ENCODE measurements around the gene MAFG. TPM values are rescaled to one million over a fixed set of nuclear protein-coding genes. Genes with fewer than 3 reads are reported as not detected.
A peak's percentile ranks its signal among the peaks of the same experiment; 100 is the strongest.

MAFG gene
- total and polyA plus RNA-seq, 2 of the 13 experiments (the other 11 are each of a cell fraction or from before 2014, with no cell fraction given), result 14.5 to 20.0 TPM

DNA sequence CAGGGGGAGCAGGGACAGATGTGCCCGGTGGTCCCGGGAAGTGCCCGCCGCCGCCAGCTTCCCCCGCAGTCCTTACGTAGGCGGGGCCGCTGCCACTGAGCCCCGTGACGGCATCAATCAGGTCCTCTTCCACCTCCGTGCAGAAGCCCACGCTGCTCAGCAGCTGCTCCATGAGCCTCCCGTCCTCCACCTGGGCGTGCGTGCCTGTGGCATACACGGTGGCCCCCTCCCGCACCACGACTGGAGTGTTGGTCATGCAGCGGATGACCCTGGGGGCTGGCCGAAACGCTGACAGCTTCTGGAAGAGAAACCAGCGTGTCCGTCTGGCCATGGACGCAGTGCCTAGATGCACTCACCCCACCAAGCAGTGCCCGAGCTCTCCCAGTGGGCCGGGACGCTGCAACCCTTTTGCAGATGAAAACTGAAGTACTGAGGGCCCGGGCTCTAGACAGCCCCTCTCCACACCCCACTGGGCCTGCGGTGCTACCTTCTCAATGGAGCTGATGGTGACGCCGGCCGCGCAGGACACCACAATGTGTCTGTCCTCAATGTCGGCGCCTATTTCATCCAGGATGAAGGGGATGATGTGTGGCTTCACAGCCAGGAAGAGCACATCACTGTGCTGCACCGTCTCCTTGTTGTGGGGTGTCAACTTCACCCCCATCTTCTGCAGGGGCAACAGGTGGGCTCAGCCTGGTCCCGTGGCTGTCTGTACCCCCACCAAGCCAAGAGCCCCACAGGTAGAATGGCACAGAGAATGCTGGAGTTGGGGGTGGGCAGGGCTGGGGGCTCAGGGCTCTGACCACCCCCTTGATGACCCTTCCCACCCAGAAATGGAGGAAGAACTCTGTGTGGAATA, 7.5 kb upstream of the MAFG start (continued):
- TF ChIP-seq, protein P1, sequence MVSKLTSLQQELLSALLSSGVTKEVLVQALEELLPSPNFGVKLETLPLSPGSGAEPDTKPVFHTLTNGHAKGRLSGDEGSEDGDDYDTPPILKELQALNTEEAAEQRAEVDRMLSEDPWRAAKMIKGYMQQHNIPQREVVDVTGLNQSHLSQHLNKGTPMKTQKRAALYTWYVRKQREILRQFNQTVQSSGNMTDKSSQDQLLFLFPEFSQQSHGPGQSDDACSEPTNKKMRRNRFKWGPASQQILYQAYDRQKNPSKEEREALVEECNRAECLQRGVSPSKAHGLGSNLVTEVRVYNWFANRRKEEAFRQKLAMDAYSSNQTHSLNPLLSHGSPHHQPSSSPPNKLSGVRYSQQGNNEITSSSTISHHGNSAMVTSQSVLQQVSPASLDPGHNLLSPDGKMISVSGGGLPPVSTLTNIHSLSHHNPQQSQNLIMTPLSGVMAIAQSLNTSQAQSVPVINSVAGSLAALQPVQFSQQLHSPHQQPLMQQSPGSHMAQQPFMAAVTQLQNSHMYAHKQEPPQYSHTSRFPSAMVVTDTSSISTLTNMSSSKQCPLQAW (CRISPR knock-in tag; IDR thresholded peaks at IDR 0.05), result no peak
- TF ChIP-seq NFKB2 (CRISPR knock-in tag; IDR thresholded peaks at IDR 0.05; ENCODE audit: borderline replicate concordance) (no peak), ZNF326 (CRISPR knock-in tag; IDR thresholded peaks at IDR 0.05; ENCODE audit: borderline replicate concordance) (peak; percentile 26; the same call in 1 of the 2 replicates), SIN3B (IDR thresholded peaks at IDR 0.05; ENCODE audit: low read length) (no peak), ZNF850 (CRISPR knock-in tag; conservative IDR thresholded peaks at IDR 0.05) (no peak), ZNF782 (CRISPR knock-in tag; IDR thresholded peaks at IDR 0.05; ENCODE audit: borderline replicate concordance) (no peak), TSC22D2 (CRISPR knock-in tag; IDR thresholded peaks at IDR 0.05; ENCODE audit: borderline replicate concordance) (no peak), MEIS1 (CRISPR knock-in tag; IDR thresholded peaks at IDR 0.05; ENCODE audit: borderline replicate concordance) (no peak), ZNF615 (CRISPR knock-in tag; IDR thresholded peaks at IDR 0.05; ENCODE audit: borderline replicate concordance) (no peak), ZNF773 (CRISPR knock-in tag; IDR thresholded peaks at IDR 0.05; ENCODE audit: borderline replicate concordance) (no peak), NR2F1 (CRISPR knock-in tag; IDR thresholded peaks at IDR 0.05) (no peak), BRD4 (CRISPR knock-in tag; IDR thresholded peaks at IDR 0.05) (peak; percentile 67; the same call in 1 of the 2 replicates)
- TF ChIP-seq, protein P2, sequence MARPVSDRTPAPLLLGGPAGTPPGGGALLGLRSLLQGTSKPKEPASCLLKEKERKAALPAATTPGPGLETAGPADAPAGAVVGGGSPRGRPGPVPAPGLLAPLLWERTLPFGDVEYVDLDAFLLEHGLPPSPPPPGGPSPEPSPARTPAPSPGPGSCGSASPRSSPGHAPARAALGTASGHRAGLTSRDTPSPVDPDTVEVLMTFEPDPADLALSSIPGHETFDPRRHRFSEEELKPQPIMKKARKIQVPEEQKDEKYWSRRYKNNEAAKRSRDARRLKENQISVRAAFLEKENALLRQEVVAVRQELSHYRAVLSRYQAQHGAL (CRISPR knock-in tag; IDR thresholded peaks at IDR 0.05; ENCODE audit: not compliant biosample characterization), result no peak
- TF ChIP-seq, protein P3, sequence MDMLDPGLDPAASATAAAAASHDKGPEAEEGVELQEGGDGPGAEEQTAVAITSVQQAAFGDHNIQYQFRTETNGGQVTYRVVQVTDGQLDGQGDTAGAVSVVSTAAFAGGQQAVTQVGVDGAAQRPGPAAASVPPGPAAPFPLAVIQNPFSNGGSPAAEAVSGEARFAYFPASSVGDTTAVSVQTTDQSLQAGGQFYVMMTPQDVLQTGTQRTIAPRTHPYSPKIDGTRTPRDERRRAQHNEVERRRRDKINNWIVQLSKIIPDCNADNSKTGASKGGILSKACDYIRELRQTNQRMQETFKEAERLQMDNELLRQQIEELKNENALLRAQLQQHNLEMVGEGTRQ (IDR thresholded peaks at IDR 0.05; ENCODE audit: low read depth, low read length), result no peak
- TF ChIP-seq, protein P3 (CRISPR knock-in tag; IDR thresholded peaks at IDR 0.05; ENCODE audit: borderline replicate concordance), result no peak
- TF ChIP-seq, protein P4, sequence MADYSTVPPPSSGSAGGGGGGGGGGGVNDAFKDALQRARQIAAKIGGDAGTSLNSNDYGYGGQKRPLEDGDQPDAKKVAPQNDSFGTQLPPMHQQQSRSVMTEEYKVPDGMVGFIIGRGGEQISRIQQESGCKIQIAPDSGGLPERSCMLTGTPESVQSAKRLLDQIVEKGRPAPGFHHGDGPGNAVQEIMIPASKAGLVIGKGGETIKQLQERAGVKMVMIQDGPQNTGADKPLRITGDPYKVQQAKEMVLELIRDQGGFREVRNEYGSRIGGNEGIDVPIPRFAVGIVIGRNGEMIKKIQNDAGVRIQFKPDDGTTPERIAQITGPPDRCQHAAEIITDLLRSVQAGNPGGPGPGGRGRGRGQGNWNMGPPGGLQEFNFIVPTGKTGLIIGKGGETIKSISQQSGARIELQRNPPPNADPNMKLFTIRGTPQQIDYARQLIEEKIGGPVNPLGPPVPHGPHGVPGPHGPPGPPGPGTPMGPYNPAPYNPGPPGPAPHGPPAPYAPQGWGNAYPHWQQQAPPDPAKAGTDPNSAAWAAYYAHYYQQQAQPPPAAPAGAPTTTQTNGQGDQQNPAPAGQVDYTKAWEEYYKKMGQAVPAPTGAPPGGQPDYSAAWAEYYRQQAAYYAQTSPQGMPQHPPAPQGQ (CRISPR knock-in tag; IDR thresholded peaks at IDR 0.05; ENCODE audit: borderline replicate concordance), result no peak
- TF ChIP-seq, protein P5, sequence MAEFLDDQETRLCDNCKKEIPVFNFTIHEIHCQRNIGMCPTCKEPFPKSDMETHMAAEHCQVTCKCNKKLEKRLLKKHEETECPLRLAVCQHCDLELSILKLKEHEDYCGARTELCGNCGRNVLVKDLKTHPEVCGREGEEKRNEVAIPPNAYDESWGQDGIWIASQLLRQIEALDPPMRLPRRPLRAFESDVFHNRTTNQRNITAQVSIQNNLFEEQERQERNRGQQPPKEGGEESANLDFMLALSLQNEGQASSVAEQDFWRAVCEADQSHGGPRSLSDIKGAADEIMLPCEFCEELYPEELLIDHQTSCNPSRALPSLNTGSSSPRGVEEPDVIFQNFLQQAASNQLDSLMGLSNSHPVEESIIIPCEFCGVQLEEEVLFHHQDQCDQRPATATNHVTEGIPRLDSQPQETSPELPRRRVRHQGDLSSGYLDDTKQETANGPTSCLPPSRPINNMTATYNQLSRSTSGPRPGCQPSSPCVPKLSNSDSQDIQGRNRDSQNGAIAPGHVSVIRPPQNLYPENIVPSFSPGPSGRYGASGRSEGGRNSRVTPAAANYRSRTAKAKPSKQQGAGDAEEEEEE (CRISPR knock-in tag; IDR thresholded peaks at IDR 0.05; ENCODE audit: borderline replicate concordance), result no peak

Data from HepG2 (cell line).